Measurements from ENCODE around the gene MYZAP. TPM values are rescaled to one million over a fixed set of nuclear protein-coding genes. Genes with fewer than 3 reads are reported as not detected.

The MYZAP gene
- total and polyA plus RNA-seq, 4 donors, result 0.50 to 1.8 (median 0.99) TPM

DNA sequence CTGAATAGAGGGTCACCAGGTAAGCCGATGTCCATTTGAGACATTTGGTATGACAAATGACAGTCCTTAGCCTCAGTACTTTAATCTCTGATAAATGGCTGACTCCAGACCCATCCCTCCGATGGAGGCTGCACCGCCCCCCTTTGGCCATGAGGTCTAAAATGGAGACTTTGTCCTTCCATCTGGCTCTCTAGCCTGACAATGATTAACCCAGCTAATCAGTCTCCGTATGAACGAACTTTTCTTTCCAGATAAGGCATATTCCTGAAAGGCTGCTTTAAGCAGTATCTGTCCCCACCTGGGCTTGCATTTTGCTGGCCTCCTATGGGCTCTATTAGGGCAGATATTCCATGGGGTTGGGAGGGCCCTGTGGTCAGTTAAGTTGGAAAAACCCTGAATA is 10.8 kb upstream of the MYZAP start:
- Histone ChIP-seq H3K36me3 (ENCODE audit: control insufficient read depth in 4 of 4, insufficient read depth in 3 of 4, low read depth in 1 of 4, low read length in 3 of 4) (no peaks in the 10 kb centered on the region), H3K9ac (ENCODE audit: low read depth in 1 of 2, low read length in 2 of 2) (no peak overlapping the region), H3K4me1 (ENCODE audit: control insufficient read depth in 4 of 4, insufficient read depth in 4 of 4, low read length in 3 of 4) (peaks cover 0 to 12% (median 10%) of the 10 kb centered on the region in 4 donors), H3K27me3 (ENCODE audit: control insufficient read depth in 4 of 4, insufficient read depth in 4 of 4, low read length in 3 of 4) (no peaks in the 10 kb centered on the region), H3K4me3 (ENCODE audit: low read depth in 1 of 3, low read length in 3 of 3) (no peak overlapping the region), H3K27ac (ENCODE audit: low read depth in 1 of 2, low read length in 2 of 2) (no peak overlapping the region), H3K9me3 (ENCODE audit: control insufficient read depth in 4 of 4, low read length in 3 of 4) (peaks cover 5 to 10% (median 8%) of the 10 kb centered on the region in 4 donors)
- 42% methylated on average over 5 of the region's 5 CpGs for WGBS
- no peak for DNase-seq (ENCODE audit: low spot score)
- TF ChIP-seq, protein P1, sequence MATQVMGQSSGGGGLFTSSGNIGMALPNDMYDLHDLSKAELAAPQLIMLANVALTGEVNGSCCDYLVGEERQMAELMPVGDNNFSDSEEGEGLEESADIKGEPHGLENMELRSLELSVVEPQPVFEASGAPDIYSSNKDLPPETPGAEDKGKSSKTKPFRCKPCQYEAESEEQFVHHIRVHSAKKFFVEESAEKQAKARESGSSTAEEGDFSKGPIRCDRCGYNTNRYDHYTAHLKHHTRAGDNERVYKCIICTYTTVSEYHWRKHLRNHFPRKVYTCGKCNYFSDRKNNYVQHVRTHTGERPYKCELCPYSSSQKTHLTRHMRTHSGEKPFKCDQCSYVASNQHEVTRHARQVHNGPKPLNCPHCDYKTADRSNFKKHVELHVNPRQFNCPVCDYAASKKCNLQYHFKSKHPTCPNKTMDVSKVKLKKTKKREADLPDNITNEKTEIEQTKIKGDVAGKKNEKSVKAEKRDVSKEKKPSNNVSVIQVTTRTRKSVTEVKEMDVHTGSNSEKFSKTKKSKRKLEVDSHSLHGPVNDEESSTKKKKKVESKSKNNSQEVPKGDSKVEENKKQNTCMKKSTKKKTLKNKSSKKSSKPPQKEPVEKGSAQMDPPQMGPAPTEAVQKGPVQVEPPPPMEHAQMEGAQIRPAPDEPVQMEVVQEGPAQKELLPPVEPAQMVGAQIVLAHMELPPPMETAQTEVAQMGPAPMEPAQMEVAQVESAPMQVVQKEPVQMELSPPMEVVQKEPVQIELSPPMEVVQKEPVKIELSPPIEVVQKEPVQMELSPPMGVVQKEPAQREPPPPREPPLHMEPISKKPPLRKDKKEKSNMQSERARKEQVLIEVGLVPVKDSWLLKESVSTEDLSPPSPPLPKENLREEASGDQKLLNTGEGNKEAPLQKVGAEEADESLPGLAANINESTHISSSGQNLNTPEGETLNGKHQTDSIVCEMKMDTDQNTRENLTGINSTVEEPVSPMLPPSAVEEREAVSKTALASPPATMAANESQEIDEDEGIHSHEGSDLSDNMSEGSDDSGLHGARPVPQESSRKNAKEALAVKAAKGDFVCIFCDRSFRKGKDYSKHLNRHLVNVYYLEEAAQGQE (IDR thresholded peaks at IDR 0.05), result no peak
- TF ChIP-seq HNF4A (conservative IDR thresholded peaks at IDR 0.05) (peak; percentile 42 to 61), HNF4G (IDR thresholded peaks at IDR 0.05) (no peak), SP1 (IDR thresholded peaks at IDR 0.05) (peak; percentile 54), FOXA1 (IDR thresholded peaks at IDR 0.05) (no peak), YY1 (IDR thresholded peaks at IDR 0.05) (peak; percentile 65), MAX (IDR thresholded peaks at IDR 0.05) (no peak), ATF3 (IDR thresholded peaks at IDR 0.05) (no peak)
- TF ChIP-seq, protein P2, sequence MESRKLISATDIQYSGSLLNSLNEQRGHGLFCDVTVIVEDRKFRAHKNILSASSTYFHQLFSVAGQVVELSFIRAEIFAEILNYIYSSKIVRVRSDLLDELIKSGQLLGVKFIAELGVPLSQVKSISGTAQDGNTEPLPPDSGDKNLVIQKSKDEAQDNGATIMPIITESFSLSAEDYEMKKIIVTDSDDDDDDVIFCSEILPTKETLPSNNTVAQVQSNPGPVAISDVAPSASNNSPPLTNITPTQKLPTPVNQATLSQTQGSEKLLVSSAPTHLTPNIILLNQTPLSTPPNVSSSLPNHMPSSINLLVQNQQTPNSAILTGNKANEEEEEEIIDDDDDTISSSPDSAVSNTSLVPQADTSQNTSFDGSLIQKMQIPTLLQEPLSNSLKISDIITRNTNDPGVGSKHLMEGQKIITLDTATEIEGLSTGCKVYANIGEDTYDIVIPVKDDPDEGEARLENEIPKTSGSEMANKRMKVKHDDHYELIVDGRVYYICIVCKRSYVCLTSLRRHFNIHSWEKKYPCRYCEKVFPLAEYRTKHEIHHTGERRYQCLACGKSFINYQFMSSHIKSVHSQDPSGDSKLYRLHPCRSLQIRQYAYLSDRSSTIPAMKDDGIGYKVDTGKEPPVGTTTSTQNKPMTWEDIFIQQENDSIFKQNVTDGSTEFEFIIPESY (IDR thresholded peaks at IDR 0.05), result no peak

DNA sequence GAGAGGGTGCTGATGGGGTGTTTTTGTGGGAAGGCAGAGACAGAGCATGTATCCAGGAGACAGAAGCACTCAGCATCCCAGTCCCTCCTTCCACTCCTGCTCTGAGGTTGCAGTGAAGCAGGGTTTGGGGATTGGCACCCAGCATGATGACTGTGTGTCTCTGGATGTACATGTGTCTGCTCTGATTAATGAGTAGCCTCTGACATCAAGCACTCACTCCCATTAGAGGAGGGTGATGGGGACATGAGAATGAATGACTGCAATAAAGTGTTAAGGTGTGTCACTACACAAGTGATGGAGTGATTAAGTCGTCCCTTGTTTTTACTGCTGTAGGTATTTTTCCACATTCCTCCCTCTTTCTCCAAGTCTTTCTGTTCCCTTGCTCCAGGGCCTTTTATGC is 9.6 kb upstream of the MYZAP start:
- H3K27ac ChIP-seq (ENCODE audit: low read depth in 1 of 2, low read length in 2 of 2), result no peak overlapping the region
- H3K27me3 ChIP-seq (ENCODE audit: control insufficient read depth in 4 of 4, insufficient read depth in 4 of 4, low read length in 3 of 4), result no peaks in the 10 kb centered on the region
- H3K4me1 ChIP-seq (ENCODE audit: control insufficient read depth in 4 of 4, insufficient read depth in 4 of 4, low read length in 3 of 4), result peaks cover 0 to 12% (median 10%) of the 10 kb centered on the region in 4 donors
- H3K4me3 ChIP-seq (ENCODE audit: low read depth in 1 of 3, low read length in 3 of 3), result peak overlapping the region in 1 of 3 donors; percentile 7
- peaks cover 5 to 10% (median 8%) of the 10 kb centered on the region in 4 donors for H3K9me3 ChIP-seq (ENCODE audit: control insufficient read depth in 4 of 4, low read length in 3 of 4)
- no peak overlapping the region for H3K9ac ChIP-seq (ENCODE audit: low read depth in 1 of 2, low read length in 2 of 2)
- no peaks in the 10 kb centered on the region for H3K36me3 ChIP-seq (ENCODE audit: control insufficient read depth in 4 of 4, insufficient read depth in 3 of 4, low read depth in 1 of 4, low read length in 3 of 4)
- WGBS, result 88% methylated on average over 1 of the region's 1 CpG
- TF ChIP-seq FOXA2 (IDR thresholded peaks at IDR 0.05), result no peak
- no peak for TF ChIP-seq HNF4G (IDR thresholded peaks at IDR 0.05)
- no peak for TF ChIP-seq EGR1 (IDR thresholded peaks at IDR 0.05; ENCODE audit: low read depth in 2 of 2)
- TF ChIP-seq FOXA1 (IDR thresholded peaks at IDR 0.05), result no peak
- TF ChIP-seq, protein P1 (IDR thresholded peaks at IDR 0.05), result no peak
- no peak for TF ChIP-seq RAD21 (IDR thresholded peaks at IDR 0.05)
- TF ChIP-seq MAX (IDR thresholded peaks at IDR 0.05), result no peak
- TF ChIP-seq, protein P2 (IDR thresholded peaks at IDR 0.05), result no peak
- no peak for TF ChIP-seq HNF4A (conservative IDR thresholded peaks at IDR 0.05)
- TF ChIP-seq, protein P3, sequence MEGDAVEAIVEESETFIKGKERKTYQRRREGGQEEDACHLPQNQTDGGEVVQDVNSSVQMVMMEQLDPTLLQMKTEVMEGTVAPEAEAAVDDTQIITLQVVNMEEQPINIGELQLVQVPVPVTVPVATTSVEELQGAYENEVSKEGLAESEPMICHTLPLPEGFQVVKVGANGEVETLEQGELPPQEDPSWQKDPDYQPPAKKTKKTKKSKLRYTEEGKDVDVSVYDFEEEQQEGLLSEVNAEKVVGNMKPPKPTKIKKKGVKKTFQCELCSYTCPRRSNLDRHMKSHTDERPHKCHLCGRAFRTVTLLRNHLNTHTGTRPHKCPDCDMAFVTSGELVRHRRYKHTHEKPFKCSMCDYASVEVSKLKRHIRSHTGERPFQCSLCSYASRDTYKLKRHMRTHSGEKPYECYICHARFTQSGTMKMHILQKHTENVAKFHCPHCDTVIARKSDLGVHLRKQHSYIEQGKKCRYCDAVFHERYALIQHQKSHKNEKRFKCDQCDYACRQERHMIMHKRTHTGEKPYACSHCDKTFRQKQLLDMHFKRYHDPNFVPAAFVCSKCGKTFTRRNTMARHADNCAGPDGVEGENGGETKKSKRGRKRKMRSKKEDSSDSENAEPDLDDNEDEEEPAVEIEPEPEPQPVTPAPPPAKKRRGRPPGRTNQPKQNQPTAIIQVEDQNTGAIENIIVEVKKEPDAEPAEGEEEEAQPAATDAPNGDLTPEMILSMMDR (IDR thresholded peaks at IDR 0.05; ENCODE audit: low read depth, low read length, missing input control), result no peak
- TF ChIP-seq RXRA (IDR thresholded peaks at IDR 0.05), result no peak
- no peak for DNase-seq (ENCODE audit: low spot score)

Measured in liver (tissue), 9 donors.